Endodermal cell (in vitro differentiated cells): Measurements from ENCODE around the gene PRELP. TPM values are rescaled to one million over a fixed set of nuclear protein-coding genes. Genes with fewer than 3 reads are reported as not detected.

ENCODE experiments used
- DNase-seq: peaks from one replicate; pipeline ENCODE4 v3.0.0-alpha.2; 2017
- H3K27ac ChIP-seq: 2 replicates; pipeline ENCODE4 v1.5.1; 2013; ENCODE audit warnings: mild to moderate bottlenecking, low read depth, low read length, moderate library complexity
- H3K27me3 ChIP-seq: 2 replicates; pipeline ENCODE4 v1.6.1; 2013; ENCODE audit warnings: mild to moderate bottlenecking, low read length, moderate library complexity; ENCODE audit not compliant: insufficient read depth, control insufficient read depth, poor library complexity, severe bottlenecking
- H3K36me3 ChIP-seq: 2 replicates; pipeline ENCODE4 v1.7.0; 2013; ENCODE audit warnings: mild to moderate bottlenecking, low read length, moderate library complexity; ENCODE audit not compliant: control insufficient read depth, insufficient read depth
- H3K4me1 ChIP-seq: one replicate; pipeline ENCODE4 v1.7.0; 2013; ENCODE audit warnings: low read length; ENCODE audit not compliant: control insufficient read depth, insufficient read depth
- H3K4me3 ChIP-seq: 2 replicates; pipeline ENCODE4 v1.5.1; 2013; ENCODE audit warnings: mild to moderate bottlenecking, low read length, moderate library complexity
- H3K9ac ChIP-seq: 2 replicates; pipeline ENCODE4 v1.6.1; 2013; ENCODE audit warnings: mild to moderate bottlenecking, low read length, moderate library complexity; ENCODE audit not compliant: poor library complexity, severe bottlenecking; ENCODE audit errors: extremely low read depth
- H3K9me3 ChIP-seq: 2 replicates; pipeline ENCODE4 v1.6.1; 2013; ENCODE audit warnings: mild to moderate bottlenecking, low read length, moderate library complexity; ENCODE audit not compliant: control insufficient read depth
- H3K27ac Mint-ChIP-seq: 2 replicates; pipeline ENCODE4 v1.8.0; 2020; ENCODE audit warnings: mixed read lengths
- H3K27me3 Mint-ChIP-seq: 2 replicates; pipeline ENCODE4 v1.8.0; 2021; ENCODE audit warnings: mild to moderate bottlenecking, mixed read lengths; ENCODE audit not compliant: insufficient read depth
- H3K36me3 Mint-ChIP-seq: 2 replicates; pipeline ENCODE4 v1.8.0; 2020; ENCODE audit warnings: low read depth, mixed read lengths
- H3K4me1 Mint-ChIP-seq: 2 replicates; pipeline ENCODE4 v1.8.0; 2020; ENCODE audit warnings: mixed read lengths
- H3K4me3 Mint-ChIP-seq: 2 replicates; pipeline ENCODE4 v1.8.0; 2020; ENCODE audit warnings: mild to moderate bottlenecking, moderate library complexity, mixed read lengths
- H3K9me3 Mint-ChIP-seq: 2 replicates; pipeline ENCODE4 v1.8.0; 2020; ENCODE audit warnings: mild to moderate bottlenecking, mixed read lengths
- WGBS, 2 experiments: methylation state at CpG; one replicate each; pipeline versions ENCODE4 v1.1.5 to v1.1.7; 2013; ENCODE audit warnings: missing lambda C conversion rate in 2 of 2, mixed read lengths in 1 of 2; ENCODE audit not compliant: insufficient coverage in 1 of 2, insufficient read length in 1 of 2; 5-methylcytosine and 5-hydroxymethylcytosine counted together
- total RNA-seq, 2 donors: library from RNA; stranded (reverse); fragmentation: NEBNext Ultra II Directional in 1 of 2; extraction: Animal tissue kit (Norgen Biotek cat#: 25700) in 1 of 2; gene quantifications; 2 replicates in 1 of 2; 3 replicates in 1 of 2; pipeline ENCODE4 v1.2.1, GENCODE V29; 2021
- TF ChIP-seq, protein P1 (sequence below): fragments of 200-600 bp; sonication (generic); conservative IDR thresholded peaks from 2 replicates; pipeline ENCODE4 v1.5.0; 2021; ENCODE audit warnings: antibody characterized with exemption, mild to moderate bottlenecking

PRELP gene
- total RNA-seq, 2 donors from 2014 or later = 0.66 to 3.9 TPM

DNA sequence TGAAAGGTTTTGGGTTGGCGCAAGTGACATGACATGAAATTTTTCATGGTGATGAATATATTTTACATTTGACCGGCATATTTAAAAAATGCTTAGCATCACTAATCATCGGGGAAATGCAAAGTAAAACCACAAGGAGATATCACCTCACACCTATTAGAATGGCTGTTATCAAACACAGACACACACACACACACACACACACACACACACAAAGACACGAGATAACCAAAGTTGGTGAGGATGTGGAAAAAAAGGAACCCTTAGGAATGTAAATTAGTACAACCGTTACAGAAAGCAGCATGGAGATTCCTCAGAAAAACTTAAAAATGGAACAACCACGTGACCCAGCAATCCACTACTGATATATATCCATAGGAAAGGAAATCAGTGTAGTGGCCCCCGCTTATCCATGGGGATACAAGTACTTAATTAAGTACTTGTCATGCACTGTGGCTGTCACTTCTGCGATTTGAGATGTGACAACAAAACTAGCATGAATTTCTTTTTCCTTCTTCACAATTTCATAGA, 15.9 kb upstream of the PRELP start:
- Histone ChIP-seq H3K27me3 (no peaks in the 10 kb centered on the region), H3K4me1 (peaks cover 7% of the 10 kb centered on the region), H3K36me3 (no peaks in the 10 kb centered on the region), H3K9ac (no peak overlapping the region), H3K9me3 (no peaks in the 10 kb centered on the region), H3K27ac (no peak overlapping the region), H3K4me3 (no peak overlapping the region)
- H3K27me3 Mint-ChIP-seq = peaks cover 7% of the 10 kb centered on the region
- no peak overlapping the region for H3K27ac Mint-ChIP-seq
- no peak for DNase-seq
- peaks cover 3% of the 10 kb centered on the region for H3K9me3 Mint-ChIP-seq
- no peaks in the 10 kb centered on the region for H3K36me3 Mint-ChIP-seq
- H3K4me3 Mint-ChIP-seq = no peak overlapping the region
- TF ChIP-seq, protein P1, sequence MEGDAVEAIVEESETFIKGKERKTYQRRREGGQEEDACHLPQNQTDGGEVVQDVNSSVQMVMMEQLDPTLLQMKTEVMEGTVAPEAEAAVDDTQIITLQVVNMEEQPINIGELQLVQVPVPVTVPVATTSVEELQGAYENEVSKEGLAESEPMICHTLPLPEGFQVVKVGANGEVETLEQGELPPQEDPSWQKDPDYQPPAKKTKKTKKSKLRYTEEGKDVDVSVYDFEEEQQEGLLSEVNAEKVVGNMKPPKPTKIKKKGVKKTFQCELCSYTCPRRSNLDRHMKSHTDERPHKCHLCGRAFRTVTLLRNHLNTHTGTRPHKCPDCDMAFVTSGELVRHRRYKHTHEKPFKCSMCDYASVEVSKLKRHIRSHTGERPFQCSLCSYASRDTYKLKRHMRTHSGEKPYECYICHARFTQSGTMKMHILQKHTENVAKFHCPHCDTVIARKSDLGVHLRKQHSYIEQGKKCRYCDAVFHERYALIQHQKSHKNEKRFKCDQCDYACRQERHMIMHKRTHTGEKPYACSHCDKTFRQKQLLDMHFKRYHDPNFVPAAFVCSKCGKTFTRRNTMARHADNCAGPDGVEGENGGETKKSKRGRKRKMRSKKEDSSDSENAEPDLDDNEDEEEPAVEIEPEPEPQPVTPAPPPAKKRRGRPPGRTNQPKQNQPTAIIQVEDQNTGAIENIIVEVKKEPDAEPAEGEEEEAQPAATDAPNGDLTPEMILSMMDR = no peak
- 71 to 83% methylated on average over 2 to 6 of the region's 8 CpGs for WGBS, 2 experiments
- peaks cover 50% of the 10 kb centered on the region for H3K4me1 Mint-ChIP-seq

DNA sequence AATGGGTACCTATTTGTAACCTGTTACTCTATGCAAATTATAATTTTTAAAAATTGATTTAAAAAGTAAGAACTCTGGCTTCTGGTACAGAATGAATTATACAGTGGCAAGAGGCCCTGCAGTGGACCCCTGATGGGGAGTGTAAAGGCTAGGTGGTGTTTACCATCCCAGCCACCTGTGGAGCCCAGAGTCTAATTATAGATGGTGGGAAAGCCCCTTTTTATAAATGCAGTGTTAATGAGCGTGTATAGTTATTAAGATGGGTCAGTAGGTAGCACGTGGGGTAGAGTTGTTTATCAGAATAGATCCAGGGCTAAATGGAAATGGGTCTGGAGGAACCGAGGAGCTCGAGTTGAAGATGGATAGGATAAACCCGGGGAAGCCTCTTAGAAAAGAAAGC, 13.9 kb upstream of the PRELP start:
- Histone ChIP-seq H3K4me1 (peaks cover 10% of the 10 kb centered on the region), H3K9ac (no peak overlapping the region), H3K4me3 (no peak overlapping the region), H3K27me3 (no peaks in the 10 kb centered on the region), H3K27ac (no peak overlapping the region), H3K36me3 (no peaks in the 10 kb centered on the region), H3K9me3 (no peaks in the 10 kb centered on the region)
- H3K4me1 Mint-ChIP-seq = peaks cover 51% of the 10 kb centered on the region
- H3K9me3 Mint-ChIP-seq = peaks cover 3% of the 10 kb centered on the region
- H3K4me3 Mint-ChIP-seq = no peak overlapping the region
- peaks cover 7% of the 10 kb centered on the region for H3K27me3 Mint-ChIP-seq
- no peaks in the 10 kb centered on the region for H3K36me3 Mint-ChIP-seq
- peak overlapping the region; percentile 4 for H3K27ac Mint-ChIP-seq
- DNase-seq = no peak
- TF ChIP-seq, protein P1 = no peak
- WGBS, 2 experiments = 57 to 62% methylated on average over 5 of the region's 5 CpGs

DNA sequence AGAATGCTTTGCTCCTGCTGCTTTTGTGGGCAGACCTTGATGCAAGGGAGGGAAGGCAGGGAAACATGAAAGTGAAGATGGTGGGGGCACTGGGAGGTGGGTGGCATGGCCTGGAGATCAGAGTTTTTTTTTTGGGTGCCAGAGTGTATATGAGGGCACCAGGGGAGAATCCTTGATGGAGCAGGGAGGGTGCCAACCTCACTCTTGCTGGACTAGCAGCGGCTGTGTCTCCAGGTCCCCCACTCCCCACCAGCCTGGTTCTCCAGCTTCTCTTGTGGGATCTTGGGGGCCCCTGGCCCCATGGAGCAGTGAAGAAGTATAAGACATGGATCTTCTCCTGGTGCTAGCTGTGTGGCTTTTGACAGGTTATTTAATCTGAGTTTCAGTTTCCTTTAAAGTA, 13.5 kb upstream of the PRELP start:
- Histone ChIP-seq H3K9ac (no peak overlapping the region), H3K27me3 (no peaks in the 10 kb centered on the region), H3K27ac (no peak overlapping the region), H3K4me3 (no peak overlapping the region), H3K9me3 (no peaks in the 10 kb centered on the region), H3K36me3 (no peaks in the 10 kb centered on the region), H3K4me1 (peaks cover 8% of the 10 kb centered on the region)
- Mint-ChIP-seq H3K4me3 (no peak overlapping the region), H3K27ac (peak overlapping the region; percentile 4), H3K4me1 (peaks cover 47% of the 10 kb centered on the region), H3K9me3 (peaks cover 3% of the 10 kb centered on the region), H3K36me3 (no peaks in the 10 kb centered on the region), H3K27me3 (peaks cover 7% of the 10 kb centered on the region)
- no peak for DNase-seq
- TF ChIP-seq, protein P1 = no peak
- 100% methylated on average over 1 of the region's 1 CpG; no CpG with 5 or more reads in 1 of the 2 experiments for WGBS, 2 experiments
